Measurements from ENCODE around the gene PLA2G15.

Gene PLA2G15, protein sequence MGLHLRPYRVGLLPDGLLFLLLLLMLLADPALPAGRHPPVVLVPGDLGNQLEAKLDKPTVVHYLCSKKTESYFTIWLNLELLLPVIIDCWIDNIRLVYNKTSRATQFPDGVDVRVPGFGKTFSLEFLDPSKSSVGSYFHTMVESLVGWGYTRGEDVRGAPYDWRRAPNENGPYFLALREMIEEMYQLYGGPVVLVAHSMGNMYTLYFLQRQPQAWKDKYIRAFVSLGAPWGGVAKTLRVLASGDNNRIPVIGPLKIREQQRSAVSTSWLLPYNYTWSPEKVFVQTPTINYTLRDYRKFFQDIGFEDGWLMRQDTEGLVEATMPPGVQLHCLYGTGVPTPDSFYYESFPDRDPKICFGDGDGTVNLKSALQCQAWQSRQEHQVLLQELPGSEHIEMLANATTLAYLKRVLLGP

DNA sequence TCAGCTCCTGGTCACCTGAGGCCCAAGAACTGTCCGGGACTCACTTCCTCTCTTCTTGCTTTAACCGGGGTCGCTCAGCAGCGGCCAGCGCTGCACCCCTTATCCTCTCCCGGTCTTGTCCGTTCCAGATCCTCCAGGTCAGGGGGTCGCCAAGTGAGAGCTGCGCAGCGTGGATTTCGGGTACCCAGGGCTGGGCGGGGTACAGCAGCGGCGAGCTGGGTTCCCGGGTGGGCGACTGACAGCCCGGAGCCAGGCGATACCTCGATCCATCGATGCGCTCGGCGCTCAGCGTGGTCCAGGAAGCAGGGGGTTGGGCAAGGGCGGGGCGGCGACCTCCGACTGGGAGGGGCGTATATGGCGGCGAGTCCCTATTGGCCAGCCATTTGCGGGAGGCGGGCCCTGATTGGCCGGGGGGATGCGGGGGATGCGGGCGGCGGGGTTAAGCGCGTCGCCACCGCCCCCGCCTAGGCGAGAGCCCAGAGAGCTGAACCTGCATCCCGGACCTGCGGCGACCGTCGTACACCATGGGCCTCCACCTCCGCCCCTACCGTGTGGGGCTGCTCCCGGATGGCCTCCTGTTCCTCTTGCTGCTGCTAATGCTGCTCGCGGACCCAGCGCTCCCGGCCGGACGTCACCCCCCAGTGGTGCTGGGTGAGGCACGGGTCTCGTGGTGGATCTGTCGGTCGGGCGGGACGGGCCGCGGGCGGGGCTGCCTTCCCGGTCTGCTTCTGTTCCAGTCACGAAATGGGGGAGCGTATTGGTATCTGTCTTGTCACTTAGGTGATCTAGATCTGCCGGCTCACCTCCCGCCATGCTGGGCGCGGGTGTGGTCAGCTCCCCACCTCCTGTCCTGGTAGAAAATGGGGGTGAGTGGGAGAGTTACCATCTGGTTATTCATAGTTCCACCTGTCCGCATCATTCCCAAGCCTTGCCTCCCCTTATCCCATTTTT lies at the start of gene PLA2G15:
PLA2G15 (plus strand) TSS at position 471 of the 951 bp plus-strand sequence; CDS start at position 525, 54 bp downstream.
- DNase-seq (ENCODE audit: low spot score) = peak; percentile 99

DNA sequence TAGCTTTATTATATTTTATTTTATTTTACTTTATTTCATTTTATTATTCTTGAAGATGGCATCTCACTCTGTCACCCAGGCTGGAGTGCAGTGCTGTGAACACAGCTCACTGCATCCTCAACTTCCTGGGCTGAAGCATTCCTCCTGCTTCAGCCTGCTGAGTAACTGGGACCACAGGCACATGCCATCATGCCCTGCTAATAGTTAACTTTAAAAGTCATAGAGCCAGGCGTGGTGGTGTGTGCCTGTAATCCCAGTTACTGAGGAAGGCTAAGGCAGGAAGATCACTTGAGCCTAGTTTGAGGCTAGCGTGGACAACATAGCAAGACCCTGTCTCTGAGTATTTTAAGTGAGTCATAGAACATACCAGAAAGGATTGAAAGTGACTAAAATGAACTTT lies 47.9 kb upstream of the PLA2G15 start:
- DNase-seq (ENCODE audit: low spot score) = no peak

DNA sequence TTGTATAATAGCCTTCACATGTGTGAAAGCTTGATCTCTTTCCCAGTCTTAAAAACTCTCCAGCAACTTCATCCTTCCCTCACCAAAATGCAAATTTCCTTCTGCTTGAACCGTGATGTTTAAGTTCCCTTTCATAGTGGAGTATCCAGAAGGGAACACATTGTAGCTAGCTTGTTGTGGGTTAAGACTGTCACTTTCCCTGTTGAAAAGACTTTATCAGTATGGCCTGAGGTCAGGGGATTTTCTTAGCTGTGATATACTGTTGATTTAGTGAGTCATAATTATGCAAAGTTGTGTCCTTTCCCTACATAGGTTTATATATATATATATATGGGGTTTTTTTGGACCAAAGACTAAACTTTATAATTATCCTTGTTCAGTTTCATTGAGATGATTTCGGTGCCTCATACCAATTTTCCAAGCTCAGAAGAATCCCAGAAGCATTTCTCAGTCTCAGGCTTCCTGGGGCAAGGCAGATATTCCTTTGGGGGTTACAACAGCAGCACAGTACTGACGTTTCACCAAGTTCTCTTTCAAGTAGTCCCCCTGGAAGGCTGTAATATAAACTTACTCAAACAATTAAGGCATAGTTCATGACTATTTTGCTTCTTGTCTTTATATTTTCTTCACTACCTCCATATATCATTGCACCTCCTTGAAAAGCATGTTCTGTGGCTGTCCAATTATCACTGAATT lies 44.9 kb upstream of the PLA2G15 start:
- no peak for DNase-seq (ENCODE audit: low spot score)

DNA sequence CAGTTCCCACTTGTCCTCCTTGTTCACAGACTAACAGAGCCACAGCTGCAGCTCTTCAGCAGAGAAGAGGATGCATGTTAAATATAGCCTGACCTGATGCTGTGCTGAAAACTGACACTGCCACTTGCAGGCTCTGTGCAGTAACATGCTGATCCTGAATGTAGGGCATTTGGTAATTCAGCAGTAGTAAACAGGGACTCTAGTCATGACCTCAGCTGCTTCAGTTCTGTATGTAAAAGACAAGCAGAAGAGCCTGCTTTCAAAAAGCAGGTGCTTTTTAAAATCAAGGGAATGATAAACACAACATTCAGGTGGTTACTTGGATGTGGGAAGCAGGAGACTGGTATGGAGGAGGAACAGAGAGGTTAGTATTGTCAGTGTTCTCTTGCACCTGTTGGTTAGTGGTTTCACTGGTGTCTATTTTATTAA lies 43.1 kb upstream of the PLA2G15 start:
- no peak for DNase-seq (ENCODE audit: low spot score)

DNA sequence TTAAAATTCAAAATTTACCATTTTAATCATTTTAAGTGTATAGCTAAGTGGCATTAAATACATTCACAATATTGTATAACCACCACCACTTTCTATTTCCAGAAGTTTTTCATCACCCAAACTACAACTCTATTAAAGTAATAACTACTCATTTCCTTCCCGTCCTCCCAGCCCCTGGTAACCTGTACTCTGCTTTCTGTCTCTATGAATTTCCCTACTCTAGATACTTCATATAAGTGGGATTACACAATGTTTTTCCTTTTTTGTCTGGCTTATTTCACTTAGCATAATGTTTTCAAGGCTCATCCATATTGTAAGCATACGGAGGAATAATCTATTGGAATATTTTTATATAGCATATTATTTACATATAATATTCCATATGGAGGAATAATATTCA lies 38.9 kb upstream of the PLA2G15 start:
- DNase-seq (ENCODE audit: low spot score) = no peak

DNA sequence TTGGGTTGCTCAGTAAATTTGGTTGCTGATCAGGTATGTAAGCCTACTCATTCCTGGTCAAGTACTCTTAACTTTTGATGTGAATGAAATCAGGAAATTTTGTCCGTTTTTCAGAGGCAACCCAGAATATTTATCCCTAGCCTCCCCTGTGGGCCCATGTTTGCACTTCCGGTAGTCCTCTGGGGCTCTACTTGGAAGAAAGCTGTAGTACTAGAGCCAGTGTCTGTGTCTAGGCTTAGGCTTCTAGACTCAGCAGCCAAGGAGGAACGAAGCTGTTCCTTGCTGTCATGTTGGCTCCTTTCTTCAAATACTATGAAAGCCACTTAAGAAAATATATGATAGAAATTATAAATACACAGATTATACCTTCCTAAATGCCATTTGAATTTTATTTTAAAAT lies 30.4 kb upstream of the PLA2G15 start:
- DNase-seq (ENCODE audit: low spot score) = no peak

DNA sequence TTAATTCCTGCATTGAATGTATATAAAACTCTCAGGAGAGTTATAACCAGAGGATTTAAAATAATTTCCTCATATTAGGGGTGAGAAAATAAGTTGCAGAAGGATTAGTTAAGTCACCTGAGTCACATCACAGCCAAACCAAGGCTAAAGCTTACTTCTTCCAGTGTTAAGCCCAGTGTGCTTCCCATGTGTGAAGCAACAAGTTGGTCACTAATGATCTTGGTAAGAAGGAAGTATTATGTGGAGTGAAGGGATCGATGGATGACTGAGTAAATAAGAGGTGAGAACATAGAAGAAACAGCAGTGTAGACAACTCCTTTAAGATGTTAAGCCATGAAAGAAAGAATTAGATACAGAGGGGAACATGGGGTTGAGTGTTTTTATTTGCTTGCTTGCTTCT lies 29.9 kb upstream of the PLA2G15 start:
- DNase-seq (ENCODE audit: low spot score) = no peak

DNA sequence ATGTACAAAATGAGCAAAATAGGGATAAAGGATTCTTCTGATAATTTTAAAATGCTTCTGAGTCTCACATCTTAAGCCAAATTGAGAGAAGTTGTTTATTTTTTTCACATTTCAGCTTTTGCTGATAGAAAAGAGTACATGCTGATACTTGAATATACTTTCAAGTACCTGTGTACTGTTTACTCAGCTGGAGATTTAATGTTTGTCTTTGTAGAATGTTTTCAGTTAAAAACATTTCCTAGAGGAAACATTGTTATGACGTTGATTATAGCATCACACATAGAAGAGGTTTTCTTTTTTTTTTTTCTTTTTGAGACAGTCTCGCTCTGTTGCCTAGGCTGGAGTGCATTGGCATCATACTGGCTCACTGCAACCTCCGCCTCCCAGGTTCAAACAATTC lies 28.9 kb upstream of the PLA2G15 start:
- no peak for DNase-seq (ENCODE audit: low spot score)

DNA sequence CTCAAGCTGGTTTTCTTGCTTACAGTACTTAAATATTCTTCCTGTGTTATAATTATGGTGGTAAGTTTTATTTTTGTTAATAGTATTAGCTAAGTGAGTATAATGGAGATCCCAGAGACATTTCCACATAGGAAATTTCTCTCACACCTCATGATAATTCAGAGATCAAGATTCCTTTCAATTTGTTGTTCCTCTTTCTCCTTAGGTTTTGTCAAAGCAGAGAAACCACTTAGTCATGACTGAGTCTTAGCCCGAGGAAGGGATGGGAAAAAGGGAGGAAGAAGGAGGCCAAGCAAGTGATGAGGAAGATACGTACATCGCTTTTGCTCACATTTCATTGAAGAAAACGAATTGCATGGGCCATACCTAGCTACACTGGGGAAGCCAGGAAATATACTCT lies 27.7 kb upstream of the PLA2G15 start:
- DNase-seq (ENCODE audit: low spot score) = no peak

DNA sequence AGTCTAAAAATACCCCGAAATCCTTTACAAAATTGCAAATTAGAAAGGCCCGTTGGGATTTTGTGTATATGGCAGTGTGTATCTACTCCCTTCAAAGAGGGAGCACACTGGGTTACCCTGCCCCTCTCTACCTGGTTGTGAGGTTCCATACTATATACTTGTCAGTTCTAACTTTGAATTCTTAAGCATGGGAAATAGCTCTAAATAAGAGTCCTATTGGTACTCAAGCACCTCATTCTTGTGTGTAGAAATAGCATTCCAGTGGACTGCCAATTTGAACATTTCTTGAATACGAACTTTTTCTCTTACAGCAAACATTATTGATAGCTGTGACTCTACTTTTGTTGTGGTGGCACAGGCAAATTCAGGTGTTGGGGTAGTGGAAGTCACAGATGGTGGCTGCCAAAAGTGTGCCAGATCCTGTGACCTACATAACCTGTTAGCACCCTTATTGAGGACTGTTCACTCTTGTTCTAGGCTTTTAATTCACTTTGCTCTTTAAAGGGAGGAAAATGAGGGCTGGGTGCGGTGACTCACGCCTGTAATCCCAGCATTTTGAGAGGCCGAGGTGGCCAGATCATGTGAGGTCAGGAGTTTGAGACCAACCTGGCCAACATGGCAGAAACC lies 25.3 kb upstream of the PLA2G15 start:
- DNase-seq (ENCODE audit: low spot score) = no peak

DNA sequence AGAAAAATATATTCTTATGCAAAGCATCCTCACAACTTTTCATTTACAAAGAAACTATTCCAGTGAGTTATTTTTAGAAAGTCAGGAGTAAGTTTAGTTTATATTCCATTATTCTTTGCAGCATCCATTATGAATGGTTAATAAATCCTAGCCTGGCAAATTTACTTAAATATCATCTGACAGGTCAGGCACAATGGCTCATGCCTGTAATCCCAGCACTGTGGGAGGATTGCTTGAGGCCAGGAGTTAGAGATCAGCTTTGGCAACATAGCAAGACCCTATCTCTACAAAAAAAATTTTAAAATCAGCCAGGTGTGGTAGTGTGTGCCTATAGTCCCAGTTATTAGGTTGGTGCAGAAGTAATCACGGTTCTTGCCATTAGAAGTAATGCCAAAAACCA lies 22.1 kb upstream of the PLA2G15 start:
- no peak for DNase-seq (ENCODE audit: low spot score)

DNA sequence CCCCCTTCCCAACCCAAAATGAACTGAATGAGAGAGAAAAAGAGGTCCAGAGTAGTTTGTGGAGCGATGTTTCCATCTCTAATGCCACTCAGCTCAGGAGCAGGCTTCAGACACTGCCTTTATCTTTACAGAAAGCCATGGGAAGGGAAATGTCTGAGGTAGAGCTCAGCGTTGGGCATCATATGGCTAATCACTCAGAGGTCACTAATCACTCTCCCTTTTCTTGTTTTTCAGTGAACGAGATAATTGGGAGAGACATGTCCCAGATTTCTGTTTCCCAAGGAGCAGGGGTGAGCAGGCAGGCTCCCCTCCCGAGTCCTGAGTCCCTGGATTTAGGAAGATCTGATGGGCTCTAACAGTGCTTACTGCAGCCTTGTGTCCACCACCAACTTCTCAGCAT lies 19.1 kb upstream of the PLA2G15 start:
- no peak for DNase-seq (ENCODE audit: low spot score)

DNA sequence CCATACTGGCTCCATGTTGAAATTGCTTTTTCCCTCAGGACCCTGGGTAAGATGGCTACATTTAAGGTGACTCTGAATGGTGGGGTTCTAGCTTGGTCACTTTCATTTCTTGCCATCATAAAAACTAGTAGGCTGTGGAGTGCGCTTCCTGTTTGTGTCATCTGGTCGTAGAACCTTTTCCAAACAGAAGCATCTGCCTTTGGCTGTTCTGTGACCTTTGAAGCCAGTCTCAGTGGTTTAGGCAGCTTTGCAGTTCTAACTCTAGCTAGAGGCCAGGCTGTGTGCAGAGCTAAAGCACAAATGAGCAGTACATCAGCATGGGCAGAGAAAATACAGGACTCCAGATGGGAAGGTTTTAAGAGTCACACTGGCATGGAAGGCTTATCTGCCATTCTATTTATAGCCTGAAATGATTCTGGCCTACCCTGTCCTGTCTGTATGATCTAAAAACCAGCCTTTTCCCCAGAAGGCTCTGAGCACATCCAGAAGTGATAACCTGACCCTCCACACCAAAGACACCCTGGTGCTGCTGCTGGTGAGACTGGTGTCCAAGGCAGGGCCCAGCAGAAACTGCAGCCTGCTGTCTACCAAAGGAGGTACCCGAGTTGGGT lies 17.9 kb upstream of the PLA2G15 start:
- DNase-seq (ENCODE audit: low spot score) = no peak

DNA sequence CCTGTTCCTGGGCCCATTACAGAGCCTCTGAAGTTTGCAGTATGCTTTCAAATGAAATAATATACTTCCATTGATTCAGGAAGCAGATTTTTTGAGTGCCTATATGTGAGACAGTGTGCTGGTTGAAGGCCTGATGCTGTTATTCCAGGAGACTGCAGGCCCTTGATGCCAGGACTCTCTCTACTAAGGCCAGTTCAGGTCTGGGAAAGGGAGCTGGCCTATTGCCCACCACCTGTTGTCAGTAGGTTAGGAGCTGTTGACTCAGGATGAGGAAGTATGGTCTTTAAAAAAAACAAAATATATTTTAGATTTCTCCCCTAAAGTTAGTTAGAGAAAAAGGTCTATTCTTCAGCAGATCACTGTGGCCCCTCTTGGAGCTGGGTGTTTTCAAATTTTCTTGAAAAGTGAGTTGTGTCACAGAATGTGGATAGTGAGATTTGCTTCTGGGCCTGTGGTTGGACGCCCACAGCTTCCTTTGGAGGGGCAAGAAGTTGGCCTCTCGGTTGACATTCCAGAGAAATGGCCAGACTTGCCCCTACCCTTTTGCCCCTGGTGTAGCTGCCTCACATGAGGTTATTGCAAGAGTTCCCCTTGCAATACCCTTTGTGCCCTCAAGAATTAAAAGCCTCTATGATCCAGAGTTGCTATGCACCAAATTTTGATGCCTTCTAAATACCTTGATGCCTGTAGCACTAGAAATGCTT lies 17.2 kb upstream of the PLA2G15 start:
- no peak for DNase-seq (ENCODE audit: low spot score)

DNA sequence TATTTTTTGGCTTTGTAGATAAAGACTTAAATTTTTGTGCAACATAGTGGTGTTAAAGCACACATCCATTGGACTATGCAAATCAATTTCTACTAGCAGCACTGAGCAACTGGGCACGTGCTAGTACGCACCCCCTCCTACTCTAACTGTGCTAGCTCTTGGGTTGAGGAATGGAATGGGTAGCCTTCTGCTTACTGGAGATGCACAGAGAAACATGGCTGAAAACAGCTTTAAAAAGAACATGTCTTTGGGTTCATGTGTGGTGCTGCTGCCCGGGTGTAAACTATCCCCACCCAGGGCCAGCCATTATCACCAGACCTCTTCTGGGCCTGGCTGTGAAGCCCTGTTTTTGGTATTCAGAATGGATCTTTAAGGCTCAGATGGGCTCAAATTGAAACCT lies 16.5 kb upstream of the PLA2G15 start:
- DNase-seq (ENCODE audit: low spot score) = no peak

DNA sequence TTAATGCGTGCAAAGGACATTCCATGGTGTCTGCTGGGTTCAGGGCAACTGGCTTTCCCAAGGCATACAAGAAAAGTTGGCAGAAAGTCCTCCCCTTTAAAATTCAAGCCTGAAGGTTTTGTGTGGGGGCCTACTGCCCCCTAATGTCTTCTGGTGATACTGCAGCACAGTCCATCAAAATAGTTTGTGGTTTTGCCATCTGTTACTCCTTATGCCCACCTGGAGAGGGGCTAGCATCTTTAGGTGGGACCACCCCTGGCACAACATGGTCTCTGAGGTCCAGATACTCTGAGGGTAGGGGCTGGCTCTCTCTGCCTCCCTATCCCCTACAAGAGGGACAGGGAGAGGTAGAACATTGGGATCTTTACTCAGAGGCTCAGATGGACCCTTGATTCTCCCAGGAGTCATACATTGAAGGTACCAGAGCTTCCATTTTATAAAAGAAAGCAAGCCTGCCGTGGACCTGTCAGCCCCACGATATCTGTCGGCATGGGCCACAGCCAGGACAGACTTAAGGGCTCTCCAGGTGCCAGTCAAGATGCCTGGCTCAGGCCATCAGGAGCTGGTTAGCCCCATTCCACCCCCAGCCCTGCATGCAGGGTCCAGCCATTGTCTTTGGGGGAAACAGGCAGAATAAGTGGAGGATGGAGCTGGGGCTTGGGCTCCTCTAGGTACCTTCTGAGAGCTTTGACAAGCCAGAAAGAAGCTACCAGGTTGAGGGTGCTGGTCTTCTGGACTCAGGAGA lies 15.6 kb upstream of the PLA2G15 start:
- DNase-seq (ENCODE audit: low spot score) = peak; percentile 58

DNA sequence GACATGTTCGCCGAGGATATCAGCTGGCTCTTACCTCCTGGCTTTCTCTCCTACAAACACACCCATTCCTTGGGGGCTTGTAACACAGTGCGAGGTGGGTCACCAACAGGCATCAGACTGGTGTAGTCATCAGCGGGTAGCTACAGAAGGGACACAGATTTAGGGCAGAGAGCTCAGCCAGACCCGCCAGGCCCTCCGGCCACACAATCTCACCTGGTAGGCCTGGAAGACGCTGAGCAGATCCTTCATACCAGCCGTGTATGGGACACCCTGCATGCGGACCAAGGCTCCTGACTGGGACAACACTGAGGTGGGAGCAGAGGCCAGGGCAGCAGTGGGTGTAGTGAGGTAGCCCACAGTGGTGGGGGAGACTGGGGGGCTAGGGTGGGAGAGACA lies 15.0 kb upstream of the PLA2G15 start:
- DNase-seq (ENCODE audit: low spot score) = no peak

DNA sequence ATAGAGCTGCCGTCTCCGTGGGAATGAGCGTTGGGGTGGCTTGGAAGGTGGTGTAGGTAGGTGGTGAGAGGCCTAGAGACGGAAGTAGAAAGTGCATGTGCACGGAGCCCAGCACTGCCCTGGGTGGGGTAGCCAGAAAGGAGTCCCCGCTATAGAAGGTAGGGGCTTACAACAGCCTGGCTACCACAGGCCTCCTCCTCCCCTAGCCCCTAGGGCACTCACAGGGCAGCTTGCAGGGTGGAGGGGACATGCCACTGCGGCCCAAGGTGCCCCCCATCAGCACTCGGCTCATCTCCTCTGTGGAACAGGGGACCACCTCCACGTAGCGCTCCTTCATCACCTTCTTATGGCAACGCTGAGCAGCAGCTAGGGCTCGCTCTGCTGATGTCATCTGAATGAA lies 14.2 kb upstream of the PLA2G15 start:
- no peak for DNase-seq (ENCODE audit: low spot score)

DNA sequence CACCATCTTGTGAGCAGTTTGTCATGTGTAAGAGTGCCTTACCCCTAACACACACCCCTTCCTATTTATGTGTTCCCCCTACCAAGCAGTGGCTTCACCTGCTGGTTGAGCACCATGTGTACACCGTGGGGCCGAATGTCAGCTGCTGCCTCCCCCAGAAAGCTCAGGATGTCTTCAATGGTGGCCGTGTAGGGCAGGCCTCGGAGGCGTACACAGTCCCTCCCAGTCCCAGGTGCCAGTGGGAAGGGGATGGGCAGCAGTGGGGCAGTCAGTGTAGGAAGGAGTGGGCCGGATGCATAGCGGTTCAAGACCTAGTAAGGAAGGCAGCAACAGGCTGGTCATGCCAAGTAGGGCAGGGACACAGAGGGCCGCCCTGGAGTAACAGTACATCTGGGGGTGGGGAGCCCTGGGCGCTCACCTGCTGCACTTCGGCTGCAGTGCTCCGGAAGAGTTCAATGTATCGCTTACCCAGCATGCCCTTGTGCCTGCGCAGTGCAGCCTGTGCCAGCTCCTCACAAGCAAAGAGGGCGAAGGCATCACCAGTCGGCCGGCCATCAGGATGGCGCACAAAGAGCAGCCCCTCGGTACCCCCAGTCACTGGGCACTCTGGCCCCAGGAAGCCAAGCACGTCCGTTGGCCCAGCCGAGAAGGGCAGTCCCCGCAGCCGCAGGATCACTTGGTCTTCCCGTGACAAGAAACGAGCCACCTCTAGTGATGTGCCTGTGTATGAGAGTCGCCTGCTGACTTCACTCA lies 13.6 kb upstream of the PLA2G15 start:
- DNase-seq (ENCODE audit: low spot score) = no peak

Data from HuH-7 (cell line).